H1 (cell line): Measurements from ENCODE around the gene GLRA1. TPM values are rescaled to one million over a fixed set of nuclear protein-coding genes. Genes with fewer than 3 reads are reported as not detected.

Experiments used
- CTCF ChIA-PET: fragments of 300-600 bp; sonication (Branson Sonifier 250); formaldehyde crosslinking; loops from one replicate; lab custom pipeline; 2021; ENCODE audit not compliant: partially characterized antibody; lab: Charles Lee
- POLR2A ChIA-PET: fragments of 300-600 bp; sonication (Branson Sonifier 250); formaldehyde crosslinking; loops from one replicate; lab custom pipeline; 2021; ENCODE audit warnings: inconsistent platforms; ENCODE audit not compliant: partially characterized antibody; lab: Charles Lee
- DNase-seq, 2 experiments: peaks; one replicate each; pipeline versions ENCODE4 v3.0.0 to v3.0.0-alpha.2; 2010 to 2022; ENCODE audit warnings: low spot score in 2 of 2, low read depth in 1 of 2, mixed read lengths in 1 of 2
- FAIRE-seq: peaks from 2 replicates; lab custom pipeline; 2011; peaks lifted over from hg19 to GRCh38; lab: Jason Lieb, UNC
- H2AFZ ChIP-seq: 2 replicates; pipeline ENCODE4 v1.8.1; 2012; ENCODE audit warnings: low read length, inconsistent platforms
- H2AK5ac ChIP-seq: 2 replicates; pipeline ENCODE4 v1.6.1; 2013; ENCODE audit warnings: low read depth, low read length
- H2BK120ac ChIP-seq: replicated peaks from 2 replicates; pipeline ENCODE3; 2013; ENCODE audit warnings: low read depth, low read length, inconsistent platforms
- H2BK12ac ChIP-seq: 2 replicates; pipeline ENCODE4 v1.6.1; 2013; ENCODE audit warnings: low read depth, low read length
- H2BK15ac ChIP-seq: 2 replicates; pipeline ENCODE4 v1.6.1; 2013; ENCODE audit warnings: low read length
- H2BK20ac ChIP-seq: 2 replicates; pipeline ENCODE4 v1.6.1; 2013; ENCODE audit warnings: low read length
- H2BK5ac ChIP-seq: 2 replicates; pipeline ENCODE4 v1.6.1; 2013; ENCODE audit warnings: low read depth, low read length
- H3K14ac ChIP-seq: 2 replicates; pipeline ENCODE4 v1.6.1; 2013; ENCODE audit warnings: inconsistent platforms; ENCODE audit not compliant: insufficient read length
- H3K18ac ChIP-seq: 2 replicates; pipeline ENCODE4 v1.6.1; 2013; ENCODE audit warnings: low read length; ENCODE audit errors: extremely low read depth
- H3K23ac ChIP-seq: 2 replicates; pipeline ENCODE4 v1.6.1; 2013; ENCODE audit warnings: inconsistent platforms; ENCODE audit not compliant: insufficient read length
- H3K23me2 ChIP-seq: 2 replicates; pipeline ENCODE4 v1.6.1; 2013; ENCODE audit warnings: low read depth, low read length
- H3K27ac ChIP-seq: 2 replicates; pipeline ENCODE4 v1.6.1; 2011; ENCODE audit warnings: low read depth, low read length, inconsistent platforms
- H3K27me3 ChIP-seq, 4 experiments: replicated peaks in 1 of 4; 1 replicate in 1 of 4; 2 replicates in 3 of 4; pipeline versions ENCODE4 v1.6.1 to v1.8.1; 2011 to 2013; ENCODE audit warnings: low read length in 3 of 4, mild to moderate bottlenecking in 3 of 4, inconsistent platforms in 2 of 4, mixed read lengths in 2 of 4, moderate library complexity in 1 of 4; ENCODE audit not compliant: control insufficient read depth in 3 of 4, insufficient read depth in 3 of 4; ENCODE audit errors: extremely low read depth in 1 of 4
- H3K36me3 ChIP-seq, 4 experiments: 2 replicates each; pipeline versions ENCODE4 v1.6.1 to v1.8.1; 2011 to 2013; ENCODE audit warnings: mild to moderate bottlenecking in 4 of 4, low read length in 3 of 4, moderate library complexity in 2 of 4, control low read depth in 1 of 4, inconsistent platforms in 1 of 4; ENCODE audit not compliant: insufficient read depth in 4 of 4, control insufficient read depth in 2 of 4
- H3K4ac ChIP-seq: replicated peaks from 2 replicates; pipeline ENCODE3; 2013; ENCODE audit warnings: low read length, low read depth, mixed read lengths, inconsistent platforms; ENCODE audit not compliant: insufficient read length
- H3K4me1 ChIP-seq, 4 experiments: replicated peaks in 1 of 4; 1 replicate in 1 of 4; 2 replicates in 3 of 4; pipeline versions ENCODE4 v1.6.1 to v1.8.1; 2011 to 2013; ENCODE audit warnings: low read length in 3 of 4, inconsistent platforms in 2 of 4, mixed read lengths in 1 of 4; ENCODE audit not compliant: insufficient read depth in 4 of 4, control insufficient read depth in 3 of 4
- H3K4me2 ChIP-seq, 2 experiments: 2 replicates each; pipeline versions ENCODE4 v1.6.1 to v1.8.1; 2011 to 2013; ENCODE audit warnings: low read depth in 2 of 2, low read length in 2 of 2, control low read depth in 1 of 2, inconsistent platforms in 1 of 2, mild to moderate bottlenecking in 1 of 2; ENCODE audit not compliant: insufficient read depth in 1 of 2
- H3K4me3 ChIP-seq, 4 experiments: fragments of 200-600, 300-600 bp in 1 of 4; sonication (generic), shearing (Covaris generic), sonication (Bioruptor Twin) in 1 of 4; 2 replicates each; pipeline versions ENCODE4 v1.5.1 to v1.8.1; 2011 to 2016; ENCODE audit warnings: low read length in 4 of 4, low read depth in 3 of 4, control low read depth in 2 of 4, inconsistent platforms in 2 of 4, mild to moderate bottlenecking in 2 of 4, mixed read lengths in 1 of 4, moderate library complexity in 1 of 4; ENCODE audit not compliant: insufficient read depth in 2 of 4; ENCODE audit errors: extremely low read depth in 1 of 4
- H3K56ac ChIP-seq: replicated peaks from 2 replicates; pipeline ENCODE3; 2013; ENCODE audit warnings: low read depth, mild to moderate bottlenecking, mixed read lengths, low read length, inconsistent platforms; ENCODE audit not compliant: insufficient read length
- H3K79me1 ChIP-seq: 2 replicates; pipeline ENCODE4 v1.6.1; 2013; ENCODE audit warnings: low read depth, low read length, control low read depth
- H3K79me2 ChIP-seq, 2 experiments: 2 replicates each; pipeline versions ENCODE4 v1.6.1 to v1.8.1; 2012 to 2013; ENCODE audit warnings: low read length in 2 of 2, mild to moderate bottlenecking in 2 of 2, inconsistent platforms in 1 of 2; ENCODE audit not compliant: insufficient read depth in 2 of 2, control insufficient read depth in 1 of 2
- H3K9ac ChIP-seq, 4 experiments: replicated peaks in 1 of 4; 1 replicate in 1 of 4; 2 replicates in 3 of 4; pipeline versions ENCODE4 v1.6.1 to v1.8.1; 2011 to 2013; ENCODE audit warnings: low read depth in 3 of 4, low read length in 3 of 4, control low read depth in 2 of 4, mild to moderate bottlenecking in 2 of 4, moderate library complexity in 2 of 4, inconsistent platforms in 1 of 4; ENCODE audit errors: extremely low read depth in 1 of 4
- H3K9me3 ChIP-seq, 2 experiments: 2 replicates each; pipeline versions ENCODE4 v1.6.1 to v1.8.1; 2012 to 2013; ENCODE audit warnings: mild to moderate bottlenecking in 2 of 2, moderate library complexity in 2 of 2, control low read depth in 1 of 2, inconsistent platforms in 1 of 2, low read depth in 1 of 2, low read length in 1 of 2, mixed read lengths in 1 of 2; ENCODE audit not compliant: insufficient read depth in 2 of 2
- H4K20me1 ChIP-seq, 2 experiments: replicated peaks in 1 of 2; 2 replicates each; pipeline versions ENCODE3 to v1.8.1; 2011 to 2013; ENCODE audit warnings: inconsistent platforms in 2 of 2, low read length in 2 of 2, mild to moderate bottlenecking in 1 of 2; ENCODE audit not compliant: insufficient read depth in 2 of 2, control insufficient read depth in 1 of 2
- H4K5ac ChIP-seq: 2 replicates; pipeline ENCODE4 v1.6.1; 2013; ENCODE audit warnings: low read length, low read depth, mixed read lengths, inconsistent platforms; ENCODE audit not compliant: insufficient read length
- H4K8ac ChIP-seq: 2 replicates; pipeline ENCODE4 v1.8.0; 2013; ENCODE audit warnings: mild to moderate bottlenecking, moderate library complexity, low read length, inconsistent platforms; ENCODE audit not compliant: insufficient read depth; ENCODE audit errors: extremely low read depth
- H4K91ac ChIP-seq: replicated peaks from 2 replicates; pipeline ENCODE3; 2013; ENCODE audit warnings: low read length, mixed read lengths, inconsistent platforms; ENCODE audit not compliant: insufficient read length
- ASH2L ChIP-seq: fragments of 200-600, 300-600 bp; sonication (generic); IDR thresholded peaks from one replicate; pipeline ENCODE4 v1.7.1; 2017; ENCODE audit warnings: low read length
- CHD1 ChIP-seq: IDR thresholded peaks from 2 replicates; pipeline ENCODE4 v1.6.1; 2012; ENCODE audit warnings: low read depth, low read length, improper control_type of control experiment
- EP300 ChIP-seq, 2 experiments: IDR thresholded peaks; 1 replicate in 1 of 2; 2 replicates in 1 of 2; pipeline ENCODE4 v1.6.1; 2011 to 2012; ENCODE audit warnings: low read depth in 2 of 2, low read length in 2 of 2, mild to moderate bottlenecking in 2 of 2, borderline replicate concordance in 1 of 2, inconsistent platforms in 1 of 2, moderate library complexity in 1 of 2
- EZH2 ChIP-seq: fragments of 200-600 bp; sonication (generic); IDR thresholded peaks from 2 replicates; pipeline ENCODE4 v1.7.1; 2012; ENCODE audit warnings: low read depth, mild to moderate bottlenecking, moderate library complexity, low read length, inconsistent platforms; ENCODE audit not compliant: severe bottlenecking
- HDAC2 ChIP-seq, 2 experiments: fragments of 300-600 bp in 1 of 2; sonication (generic) in 1 of 2; IDR thresholded peaks; 2 replicates each; pipeline ENCODE4 v1.6.1; 2011 to 2012; ENCODE audit warnings: low read depth in 2 of 2, low read length in 2 of 2, mild to moderate bottlenecking in 2 of 2, moderate library complexity in 2 of 2, borderline replicate concordance in 1 of 2, inconsistent platforms in 1 of 2
- HDAC6 ChIP-seq: IDR thresholded peaks from one replicate; pipeline ENCODE4 v1.7.1; 2012; ENCODE audit warnings: low read depth, mild to moderate bottlenecking, inconsistent platforms, low read length, moderate library complexity
- JUN ChIP-seq: IDR thresholded peaks from 2 replicates; pipeline ENCODE4 v1.6.1; 2011; ENCODE audit warnings: low read depth, mild to moderate bottlenecking, improper control_type of control experiment, low read length
- KDM1A ChIP-seq: fragments of 200-600, 300-600 bp; sonication (generic); IDR thresholded peaks from 2 replicates; pipeline ENCODE4 v1.7.1; 2016; ENCODE audit warnings: mild to moderate bottlenecking, low read length, borderline replicate concordance
- NRF1 ChIP-seq: IDR thresholded peaks from 2 replicates; pipeline ENCODE4 v1.6.1; 2011; ENCODE audit warnings: mild to moderate bottlenecking, low read depth, low read length, improper control_type of control experiment
- POLR2AphosphoS5 ChIP-seq: IDR thresholded peaks from 2 replicates; pipeline ENCODE4 v1.6.1; 2011; ENCODE audit warnings: low read depth, low read length
- SIX5 ChIP-seq: IDR thresholded peaks from 2 replicates; pipeline ENCODE4 v1.6.1; 2011; ENCODE audit warnings: mild to moderate bottlenecking, low read depth, low read length
- SP2 ChIP-seq: IDR thresholded peaks from 2 replicates; pipeline ENCODE4 v1.6.1; 2012; ENCODE audit warnings: mild to moderate bottlenecking, low read length, inconsistent platforms
- YY1 ChIP-seq: IDR thresholded peaks from 2 replicates; pipeline ENCODE4 v1.6.1; 2011; ENCODE audit warnings: low read depth, mild to moderate bottlenecking, low read length
- WGBS, 2 experiments: shearing (Covaris generic) in 1 of 2; methylation state at CpG; one replicate each; pipeline versions ENCODE4 v1.1.6 to v1.1.7; 2013 to 2015; ENCODE audit warnings: low lambda C conversion rate in 2 of 2, mixed read lengths in 2 of 2, inconsistent platforms in 1 of 2, low coverage in 1 of 2, missing lambda C conversion rate in 1 of 2; ENCODE audit not compliant: insufficient replicate concordance in 2 of 2, insufficient coverage in 1 of 2, insufficient read length in 1 of 2; ENCODE audit errors: extremely low coverage in 1 of 2, missing lambda C conversion rate in 1 of 2; 5-methylcytosine and 5-hydroxymethylcytosine counted together
- polyA plus RNA-seq, 7 experiments: library from polyadenylated mRNA; depleted of rRNA in 3 of 7; stranded (reverse) in 5 of 7; unstranded in 2 of 7; fragments of >200 nt in 5 of 7; fragments of 200-250 nt in 2 of 7; gene quantifications; 1 replicate in 5 of 7; 2 replicates in 1 of 7; 4 replicates in 1 of 7; pipeline versions ENCODE4 v1.2.1 to v1.2.3, GENCODE V29; 2011 to 2013; ENCODE audit warnings: missing spikeins in 2 of 7, mixed read lengths in 2 of 7
- total RNA-seq: library from RNA; stranded (reverse); fragmentation: NEBNext Ultra II Directional; extraction: Animal tissue kit (Norgen Biotek cat#: 25700); gene quantifications from 2 replicates; pipeline ENCODE4 v1.2.1, GENCODE V29; 2021
- TF ChIP-seq, protein P1 (sequence below): IDR thresholded peaks from 2 replicates; pipeline ENCODE4 v1.6.1; 2011; ENCODE audit warnings: low read depth, mild to moderate bottlenecking, low read length; ENCODE audit not compliant: insufficient read depth

Gene GLRA1
- total and polyA plus RNA-seq, 2 of the 8 experiments (the other 6 are each of a cell fraction or from before 2014, with no cell fraction given), result not detected

DNA sequence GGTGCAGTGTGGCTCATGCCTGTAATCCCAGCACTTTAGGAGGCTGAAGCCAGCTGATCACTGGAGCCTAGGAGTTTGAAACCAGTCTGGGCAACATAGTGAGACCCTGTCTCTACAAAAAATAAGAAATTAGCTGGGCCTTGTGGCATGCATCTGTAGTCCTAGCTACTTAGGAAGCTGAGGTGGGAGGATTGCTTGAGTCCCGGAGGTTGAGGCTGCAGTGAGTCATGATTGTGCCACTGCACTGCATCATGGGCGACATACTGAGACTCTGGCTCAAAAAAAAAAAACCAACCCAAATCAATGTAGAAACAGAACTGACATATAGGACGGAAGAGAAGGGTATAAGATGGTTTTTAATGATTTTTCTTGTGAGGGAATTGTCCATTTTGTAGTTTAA lies 125.2 kb downstream of the GLRA1 start:
- ChIA-PET CTCF (interaction anchor here (0.7 to 2.4 kb wide), 8 partner anchors 9 to 1070 kb away, joined by 3 to 10 read pairs (median 3); no protein-coding TSS in a partner anchor), POLR2A (interaction anchor here (0.6 to 7.4 kb wide), 8 partner anchors 8 to 953 kb away, joined by 3 to 50 read pairs (median 4); partner anchors contain the start of gene G3BP1)
- no peak overlapping the region for H2BK5ac ChIP-seq
- no peaks in the 10 kb centered on the region for H3K27me3 ChIP-seq
- no peak overlapping the region for H3K4ac ChIP-seq
- H4K20me1 ChIP-seq, result peaks cover 4 to 7% of the 10 kb centered on the region in 2 experiments
- H3K9ac ChIP-seq, result no peak overlapping the region
- no peak overlapping the region for H4K5ac ChIP-seq
- no peak overlapping the region for H3K4me2 ChIP-seq
- no peak overlapping the region for H2AFZ ChIP-seq
- no peaks in the 10 kb centered on the region for H3K23me2 ChIP-seq
- H2BK120ac ChIP-seq, result no peak overlapping the region
- H3K79me1 ChIP-seq, result no peaks in the 10 kb centered on the region
- no peak overlapping the region for H3K14ac ChIP-seq
- H3K36me3 ChIP-seq, result peaks cover 31 to 96% (median 72%) of the 10 kb centered on the region in 4 experiments
- no peak overlapping the region for H4K91ac ChIP-seq
- H3K23ac ChIP-seq, result no peak overlapping the region
- H4K8ac ChIP-seq, result no peak overlapping the region
- H3K18ac ChIP-seq, result no peak overlapping the region
- no peak overlapping the region for H2BK12ac ChIP-seq
- WGBS, 2 experiments, result 92 to 100% methylated on average over 1 to 3 of the region's 3 CpGs
- no peak overlapping the region for H3K4me3 ChIP-seq
- DNase-seq (no peak), FAIRE-seq (no peak)
- H3K9me3 ChIP-seq, result no peaks in the 10 kb centered on the region
- no peak overlapping the region for H2BK20ac ChIP-seq
- H3K27ac ChIP-seq, result no peak overlapping the region
- H2AK5ac ChIP-seq, result no peak overlapping the region
- H3K79me2 ChIP-seq, result peaks cover 3 to 84% of the 10 kb centered on the region in 2 experiments; a peak in 3 of 4 replicates
- no peak overlapping the region for H3K56ac ChIP-seq
- no peak overlapping the region for H2BK15ac ChIP-seq
- no peaks in the 10 kb centered on the region for H3K4me1 ChIP-seq
- TF ChIP-seq EP300 (IDR thresholded peaks at IDR 0.05; ENCODE audit: borderline replicate concordance in 1 of 2, low read depth in 2 of 2, low read length in 2 of 2), result no peak
- TF ChIP-seq EZH2, result no peak
- TF ChIP-seq POLR2AphosphoS5, result no peak
- TF ChIP-seq ASH2L, result no peak
- TF ChIP-seq SIX5, result no peak
- no peak for TF ChIP-seq HDAC6
- TF ChIP-seq CHD1, result no peak
- no peak for TF ChIP-seq KDM1A
- no peak for TF ChIP-seq JUN
- no peak for TF ChIP-seq HDAC2 (IDR thresholded peaks at IDR 0.05; ENCODE audit: borderline replicate concordance in 1 of 2, low read depth in 2 of 2, low read length in 2 of 2)
- TF ChIP-seq, protein P1, sequence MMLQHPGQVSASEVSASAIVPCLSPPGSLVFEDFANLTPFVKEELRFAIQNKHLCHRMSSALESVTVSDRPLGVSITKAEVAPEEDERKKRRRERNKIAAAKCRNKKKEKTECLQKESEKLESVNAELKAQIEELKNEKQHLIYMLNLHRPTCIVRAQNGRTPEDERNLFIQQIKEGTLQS, result no peak
- no peak for TF ChIP-seq NRF1
- no peak for TF ChIP-seq YY1
- TF ChIP-seq SP2, result no peak
